ENCODE results near the gene FAM9C.

Gene FAM9C

GRCh38 chrX:13005661-13006473 lies 38.6 kb downstream of the FAM9C start:
- H2AFZ ChIP-seq (ENCODE audit: low read depth, low read length, severe bottlenecking), result no peak overlapping the region
- peak overlapping the region; percentile 100 for H3K27ac ChIP-seq (ENCODE audit: low read depth, low read length)
- H4K20me1 ChIP-seq (ENCODE audit: low read depth, low read length), result no peaks in the 10 kb centered on the region
- peak overlapping the region; percentile 48 for H3K9ac ChIP-seq (ENCODE audit: low read length)
- TF ChIP-seq EZH2phosphoT487 (conservative IDR thresholded peaks at IDR 0.05; ENCODE audit: low read length), result no peak
- TF ChIP-seq, protein P1, sequence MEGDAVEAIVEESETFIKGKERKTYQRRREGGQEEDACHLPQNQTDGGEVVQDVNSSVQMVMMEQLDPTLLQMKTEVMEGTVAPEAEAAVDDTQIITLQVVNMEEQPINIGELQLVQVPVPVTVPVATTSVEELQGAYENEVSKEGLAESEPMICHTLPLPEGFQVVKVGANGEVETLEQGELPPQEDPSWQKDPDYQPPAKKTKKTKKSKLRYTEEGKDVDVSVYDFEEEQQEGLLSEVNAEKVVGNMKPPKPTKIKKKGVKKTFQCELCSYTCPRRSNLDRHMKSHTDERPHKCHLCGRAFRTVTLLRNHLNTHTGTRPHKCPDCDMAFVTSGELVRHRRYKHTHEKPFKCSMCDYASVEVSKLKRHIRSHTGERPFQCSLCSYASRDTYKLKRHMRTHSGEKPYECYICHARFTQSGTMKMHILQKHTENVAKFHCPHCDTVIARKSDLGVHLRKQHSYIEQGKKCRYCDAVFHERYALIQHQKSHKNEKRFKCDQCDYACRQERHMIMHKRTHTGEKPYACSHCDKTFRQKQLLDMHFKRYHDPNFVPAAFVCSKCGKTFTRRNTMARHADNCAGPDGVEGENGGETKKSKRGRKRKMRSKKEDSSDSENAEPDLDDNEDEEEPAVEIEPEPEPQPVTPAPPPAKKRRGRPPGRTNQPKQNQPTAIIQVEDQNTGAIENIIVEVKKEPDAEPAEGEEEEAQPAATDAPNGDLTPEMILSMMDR (IDR thresholded peaks at IDR 0.05; ENCODE audit: insufficient read depth, low read length, poor library complexity, severe bottlenecking), result no peak
- H3K9me2 ChIP-seq (replicated peaks; ENCODE audit: insufficient read depth, low read length), result no peaks in the 10 kb centered on the region
- no peaks in the 10 kb centered on the region for H3K9me3 ChIP-seq (ENCODE audit: insufficient read depth, low read length)
- no peaks in the 10 kb centered on the region for H3K79me2 ChIP-seq (ENCODE audit: insufficient read depth, low read length)
- H3K27me3 ChIP-seq (ENCODE audit: low read length), result no peaks in the 10 kb centered on the region
- peaks cover 48% of the 10 kb centered on the region for H3F3A ChIP-seq (ENCODE audit: insufficient read depth)
- H3K4me2 ChIP-seq (ENCODE audit: low read depth, low read length, poor library complexity, severe bottlenecking), result peak overlapping the region; percentile 50
- no peak overlapping the region for H3K4me3 ChIP-seq (ENCODE audit: insufficient read depth, low read length, poor library complexity, severe bottlenecking)
- H3K36me3 ChIP-seq (ENCODE audit: low read length), result no peaks in the 10 kb centered on the region

- no peaks in the 10 kb centered on the region for H3K36me3 ChIP-seq (ENCODE audit: low read length)
- no peaks in the 10 kb centered on the region for H3K79me2 ChIP-seq (ENCODE audit: insufficient read depth, low read length)
- H3K4me2 ChIP-seq (ENCODE audit: low read depth, low read length, poor library complexity, severe bottlenecking), result peak overlapping the region; percentile 86
- TF ChIP-seq, protein P1 (IDR thresholded peaks at IDR 0.05; ENCODE audit: insufficient read depth, low read length, poor library complexity, severe bottlenecking), result no peak
- no peak for TF ChIP-seq EZH2phosphoT487 (conservative IDR thresholded peaks at IDR 0.05; ENCODE audit: low read length)
- peak overlapping the region; percentile 100 for H3K27ac ChIP-seq (ENCODE audit: low read depth, low read length)
- H3K9ac ChIP-seq (ENCODE audit: low read length), result peak overlapping the region; percentile 56
- H3F3A ChIP-seq (ENCODE audit: insufficient read depth), result peaks cover 69% of the 10 kb centered on the region
- no peaks in the 10 kb centered on the region for H3K27me3 ChIP-seq (ENCODE audit: low read length)
- H3K4me3 ChIP-seq (ENCODE audit: insufficient read depth, low read length, poor library complexity, severe bottlenecking), result no peak overlapping the region
- no peaks in the 10 kb centered on the region for H3K9me2 ChIP-seq (replicated peaks; ENCODE audit: insufficient read depth, low read length)
- H3K9me3 ChIP-seq (ENCODE audit: insufficient read depth, low read length), result no peaks in the 10 kb centered on the region
- no peak overlapping the region for H2AFZ ChIP-seq (ENCODE audit: low read depth, low read length, severe bottlenecking)
- no peaks in the 10 kb centered on the region for H4K20me1 ChIP-seq (ENCODE audit: low read depth, low read length)
Measured at GRCh38 chrX:13001961-13002671, 42.3 kb downstream of the FAM9C start.

DNA sequence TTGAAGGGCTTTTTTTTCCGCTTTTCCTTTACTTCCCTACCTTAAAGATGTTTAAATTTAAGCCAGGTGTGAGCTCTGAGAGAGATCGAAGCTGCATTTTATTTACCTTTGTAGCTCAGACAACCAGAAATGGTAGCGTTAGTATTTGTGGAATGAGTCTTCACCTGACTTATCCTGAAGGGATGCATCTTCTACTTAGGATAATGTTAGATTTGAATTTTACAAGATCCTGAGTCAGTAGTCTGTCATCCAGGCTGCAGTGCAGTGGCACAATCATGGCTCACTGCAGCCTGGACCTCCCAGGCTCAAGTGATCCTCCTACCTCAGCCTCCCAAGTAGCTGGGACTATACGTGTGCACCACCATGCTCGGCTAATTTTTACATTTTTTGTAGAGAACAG lies 43.3 kb downstream of the FAM9C start:
- H3K9me3 ChIP-seq (ENCODE audit: insufficient read depth, low read length), result no peaks in the 10 kb centered on the region
- no peaks in the 10 kb centered on the region for H3K27me3 ChIP-seq (ENCODE audit: low read length)
- H3K4me2 ChIP-seq (ENCODE audit: low read depth, low read length, poor library complexity, severe bottlenecking), result peak overlapping the region; percentile 86
- no peaks in the 10 kb centered on the region for H3K36me3 ChIP-seq (ENCODE audit: low read length)
- no peaks in the 10 kb centered on the region for H4K20me1 ChIP-seq (ENCODE audit: low read depth, low read length)
- H2AFZ ChIP-seq (ENCODE audit: low read depth, low read length, severe bottlenecking), result peak overlapping the region; percentile 29
- TF ChIP-seq, protein P1 (IDR thresholded peaks at IDR 0.05; ENCODE audit: insufficient read depth, low read length, poor library complexity, severe bottlenecking), result no peak
- TF ChIP-seq EZH2phosphoT487 (conservative IDR thresholded peaks at IDR 0.05; ENCODE audit: low read length), result no peak
- peak overlapping the region; percentile 100 for H3K27ac ChIP-seq (ENCODE audit: low read depth, low read length)
- H3K79me2 ChIP-seq (ENCODE audit: insufficient read depth, low read length), result no peaks in the 10 kb centered on the region
- peak overlapping the region; percentile 56 for H3K9ac ChIP-seq (ENCODE audit: low read length)
- no peak overlapping the region for H3K4me3 ChIP-seq (ENCODE audit: insufficient read depth, low read length, poor library complexity, severe bottlenecking)
- H3K9me2 ChIP-seq (replicated peaks; ENCODE audit: insufficient read depth, low read length), result no peaks in the 10 kb centered on the region
- peaks cover 61% of the 10 kb centered on the region for H3F3A ChIP-seq (ENCODE audit: insufficient read depth)
